Hepatocyte (in vitro differentiated cells): ENCODE data around the gene CEP95.

ENCODE experiments used
- CTCF ChIP-seq: fragments of 200-600 bp; sonication (generic); IDR thresholded peaks from 2 replicates; pipeline ENCODE4 v1.5.1; 2016; ENCODE audit warnings: antibody characterized with exemption, mild to moderate bottlenecking; ENCODE audit not compliant: poor library complexity
- EZH2 ChIP-seq: fragments of 200-600 bp; sonication (generic); IDR thresholded peaks from 2 replicates; pipeline ENCODE4 v1.6.1; 2016; ENCODE audit warnings: antibody characterized with exemption, mild to moderate bottlenecking, borderline replicate concordance
- EZH2phosphoT487 ChIP-seq: fragments of 200-600 bp; sonication (generic); IDR thresholded peaks from one replicate; pipeline ENCODE4 v1.6.1; 2018; ENCODE audit warnings: antibody characterized with exemption, mild to moderate bottlenecking, low read depth, moderate library complexity; ENCODE audit not compliant: unreplicated experiment, severe bottlenecking

- TF ChIP-seq CTCF: no peak
- TF ChIP-seq EZH2phosphoT487: no peak
- no peak for TF ChIP-seq EZH2
These were observed 30.1 kb downstream of the CEP95 start for GRCh38 chr17:64536913-64537312.
